Daoy (cell line): ENCODE data around the gene ANO4. TPM values are rescaled to one million over a fixed set of nuclear protein-coding genes. Genes with fewer than 3 reads are reported as not detected.
"Not testable (repeated sequence)": the region's sequence is repeated elsewhere in the genome, so short reads cannot be mapped to it uniquely, and the experiment has no call there.

Experiments used
- DNase-seq: peaks from one replicate; pipeline ENCODE4 v3.0.0-alpha.2; 2015; ENCODE audit warnings: low read depth
- total RNA-seq: library from RNA; depleted of rRNA; stranded (reverse); fragments of >200 nt; shearing (Covaris generic); gene quantifications from 2 replicates; pipeline ENCODE4 v1.2.3, GENCODE V29; 2014

Gene ANO4
- total RNA-seq, 1 experiment from 2014 or later, result 3.4 TPM

GRCh38 chr12:101087920-101088319, 293.3 kb downstream of the ANO4 start:
- DNase-seq, result no peak

GRCh38 chr12:101089271-101089670, 294.7 kb downstream of the ANO4 start:
- DNase-seq, result no peak

GRCh38 chr12:101090222-101090621, 295.6 kb downstream of the ANO4 start:
- not testable (repeated sequence) for DNase-seq

- no peak for DNase-seq
Measured at GRCh38 chr12:101097829-101098580, 303.4 kb downstream of the ANO4 start.

GRCh38 chr12:101107032-101107763, 312.6 kb downstream of the ANO4 start:
- DNase-seq, result no peak

GRCh38 chr12:101108130-101108529, 313.6 kb downstream of the ANO4 start:
- DNase-seq, result no peak

- no peak for DNase-seq
Measured at GRCh38 chr12:101110866-101111265, 316.3 kb downstream of the ANO4 start.

- no peak for DNase-seq
Measured at GRCh38 chr12:101111441-101111840, 316.9 kb downstream of the ANO4 start.

GRCh38 chr12:101115326-101115725, 320.8 kb downstream of the ANO4 start:
- DNase-seq, result no peak

- DNase-seq, result no peak
Measured at GRCh38 chr12:101116911-101117310, 322.3 kb downstream of the ANO4 start.

- DNase-seq, result no peak
Measured at GRCh38 chr12:101117842-101118241, 323.3 kb downstream of the ANO4 start.

- peak; percentile 11 for DNase-seq
Measured at GRCh38 chr12:101127521-101128219, 333.1 kb downstream of the ANO4 start.

GRCh38 chr12:101145777-101146431, 351.3 kb downstream of the ANO4 start:
- not testable (repeated sequence) for DNase-seq

GRCh38 chr12:101165319-101165718, 370.7 kb downstream of the ANO4 start:
- DNase-seq, result no peak

- DNase-seq, result no peak
Measured at GRCh38 chr12:101166866-101167265, 372.3 kb downstream of the ANO4 start.

- DNase-seq, result no peak
Measured at GRCh38 chr12:101168001-101168400, 373.4 kb downstream of the ANO4 start.

- DNase-seq, result peak; percentile 58
Measured at GRCh38 chr12:101172316-101172715, 377.7 kb downstream of the ANO4 start.

- DNase-seq, result no peak
Measured at GRCh38 chr12:101173197-101173749, 378.7 kb downstream of the ANO4 start.

GRCh38 chr12:101174541-101174940, 380.0 kb downstream of the ANO4 start:
- DNase-seq, result no peak
